HG03520 (cell line): ENCODE measurements around the gene KCNA1.

ENCODE experiments used
- ATAC-seq: cut with Tn5 transposase; IDR thresholded peaks from one replicate; pipeline ENCODE4 v1.9.1; 2021; ENCODE audit warnings: mild to moderate bottlenecking, moderate library complexity; ENCODE audit not compliant: unreplicated experiment

Gene KCNA1

DNA sequence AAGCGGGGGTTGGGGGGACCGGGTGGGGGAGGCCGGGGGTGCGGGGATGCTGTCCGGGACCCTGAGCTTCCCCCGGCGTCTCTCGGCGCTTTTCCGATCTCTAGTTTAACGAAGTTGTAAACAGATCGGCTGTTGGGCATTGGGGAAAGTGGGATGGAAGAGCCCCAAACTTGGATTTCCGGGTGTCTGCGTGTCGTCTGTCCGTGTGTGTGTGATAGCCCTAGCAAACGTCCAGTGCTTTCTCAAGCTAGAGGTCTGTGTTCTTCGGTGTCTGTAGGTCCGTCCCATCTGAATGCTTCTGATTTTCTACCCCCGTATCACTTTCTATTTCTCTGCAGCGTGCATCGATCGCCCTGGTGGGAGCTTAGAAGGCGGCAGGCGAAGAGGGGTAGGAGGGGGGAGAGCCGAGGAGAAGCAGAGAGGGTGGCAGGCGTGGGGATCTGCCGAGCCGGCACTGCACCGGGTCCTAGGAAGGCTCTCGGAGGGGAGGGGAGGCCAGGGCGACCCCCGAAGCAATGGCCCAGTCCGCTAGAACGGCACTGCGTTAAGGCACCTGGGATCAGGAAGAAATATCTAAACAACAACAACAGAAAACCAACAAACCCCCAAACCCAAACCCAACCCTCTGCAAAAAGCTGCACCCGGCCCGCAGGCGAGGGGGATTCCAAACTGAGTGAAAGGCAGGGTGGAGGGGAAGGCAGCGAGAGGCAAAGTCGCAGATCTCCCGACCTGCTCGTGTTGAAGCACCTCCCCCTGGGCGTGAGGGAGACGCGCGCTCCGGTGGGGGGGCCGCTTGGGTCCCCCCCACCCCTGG, 1.0 kb downstream of the KCNA1 start:
- no peak for ATAC-seq

DNA sequence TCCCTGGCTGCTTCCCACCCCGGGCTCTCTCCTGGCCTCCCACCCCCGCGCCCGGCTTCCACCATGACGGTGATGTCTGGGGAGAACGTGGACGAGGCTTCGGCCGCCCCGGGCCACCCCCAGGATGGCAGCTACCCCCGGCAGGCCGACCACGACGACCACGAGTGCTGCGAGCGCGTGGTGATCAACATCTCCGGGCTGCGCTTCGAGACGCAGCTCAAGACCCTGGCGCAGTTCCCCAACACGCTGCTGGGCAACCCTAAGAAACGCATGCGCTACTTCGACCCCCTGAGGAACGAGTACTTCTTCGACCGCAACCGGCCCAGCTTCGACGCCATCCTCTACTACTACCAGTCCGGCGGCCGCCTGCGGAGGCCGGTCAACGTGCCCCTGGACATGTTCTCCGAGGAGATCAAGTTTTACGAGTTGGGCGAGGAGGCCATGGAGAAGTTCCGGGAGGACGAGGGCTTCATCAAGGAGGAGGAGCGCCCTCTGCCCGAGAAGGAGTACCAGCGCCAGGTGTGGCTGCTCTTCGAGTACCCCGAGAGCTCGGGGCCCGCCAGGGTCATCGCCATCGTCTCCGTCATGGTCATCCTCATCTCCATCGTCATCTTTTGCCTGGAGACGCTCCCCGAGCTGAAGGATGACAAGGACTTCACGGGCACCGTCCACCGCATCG, 1.8 kb downstream of the KCNA1 start:
- no peak for ATAC-seq

DNA sequence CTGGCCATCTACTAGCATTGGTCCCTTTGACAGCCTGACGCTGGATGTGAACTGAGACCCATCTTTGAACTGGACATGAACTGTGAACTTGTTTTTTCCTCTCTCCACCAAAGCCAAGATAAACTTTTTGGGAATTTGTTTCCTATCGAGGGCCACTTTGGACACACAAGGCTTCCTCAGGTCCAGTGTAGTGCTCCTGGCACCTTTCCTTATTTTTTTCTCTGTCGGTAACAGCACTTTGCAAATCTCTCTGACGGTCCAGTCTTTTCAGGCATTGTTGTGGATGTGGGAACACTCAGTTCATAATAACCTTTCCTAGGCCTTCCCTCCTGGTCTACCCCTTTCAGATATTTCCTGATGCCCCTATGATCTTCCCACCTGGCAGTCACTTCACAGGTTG, 5.0 kb downstream of the KCNA1 start:
- ATAC-seq = no peak

DNA sequence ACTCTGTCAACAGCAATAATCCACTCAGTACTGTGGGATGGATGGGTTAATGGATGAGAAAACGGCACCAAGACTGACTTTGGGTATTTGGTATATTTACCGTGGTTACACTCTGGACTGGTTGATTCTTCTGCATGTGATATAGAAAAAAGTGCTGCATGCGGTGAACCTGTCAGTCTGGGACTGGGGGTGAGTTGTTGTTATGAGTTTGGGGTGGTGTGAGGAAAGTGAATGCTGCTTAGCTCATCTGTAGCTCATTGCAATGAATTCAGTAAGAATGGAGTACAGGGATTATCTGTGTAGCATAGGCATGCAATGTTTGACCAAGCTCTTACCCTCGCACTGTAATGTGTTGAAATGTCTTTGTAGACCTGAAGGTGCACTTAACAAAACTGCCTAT, 6.0 kb downstream of the KCNA1 start:
- ATAC-seq = no peak

DNA sequence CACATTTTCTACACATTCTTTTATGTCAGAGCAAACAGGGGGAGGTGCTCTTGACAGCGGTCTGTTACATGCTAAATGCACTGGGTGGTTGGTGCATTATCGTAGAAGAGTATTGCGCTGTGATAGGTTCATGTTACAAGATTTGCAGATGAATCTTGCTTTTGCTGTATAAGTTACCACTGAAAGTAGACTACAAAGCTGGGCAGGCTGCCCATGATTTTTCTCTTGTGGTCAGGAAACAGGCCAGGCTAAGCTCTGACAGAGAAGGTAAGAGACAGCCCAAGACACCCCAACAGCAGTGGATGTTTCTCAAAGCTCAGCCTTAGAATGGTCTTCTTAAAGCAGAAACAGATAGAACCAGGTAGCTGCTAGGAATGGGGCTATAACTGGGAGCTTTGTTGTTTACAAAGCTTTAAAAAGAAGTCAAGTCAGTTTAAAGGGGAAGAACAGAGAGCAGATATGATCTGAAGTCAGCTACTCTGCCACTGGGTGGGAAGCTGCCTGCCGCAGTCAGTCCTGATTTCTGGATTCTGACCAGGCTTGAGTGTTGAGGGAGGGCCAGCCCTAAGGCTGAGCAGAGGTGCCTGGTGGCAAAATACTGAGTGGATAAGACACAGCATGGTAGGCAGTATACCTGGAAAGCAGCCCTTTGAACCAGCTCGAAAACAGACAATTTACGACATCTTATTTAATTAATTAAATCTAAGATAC, 9.4 kb downstream of the KCNA1 start:
- no peak for ATAC-seq

DNA sequence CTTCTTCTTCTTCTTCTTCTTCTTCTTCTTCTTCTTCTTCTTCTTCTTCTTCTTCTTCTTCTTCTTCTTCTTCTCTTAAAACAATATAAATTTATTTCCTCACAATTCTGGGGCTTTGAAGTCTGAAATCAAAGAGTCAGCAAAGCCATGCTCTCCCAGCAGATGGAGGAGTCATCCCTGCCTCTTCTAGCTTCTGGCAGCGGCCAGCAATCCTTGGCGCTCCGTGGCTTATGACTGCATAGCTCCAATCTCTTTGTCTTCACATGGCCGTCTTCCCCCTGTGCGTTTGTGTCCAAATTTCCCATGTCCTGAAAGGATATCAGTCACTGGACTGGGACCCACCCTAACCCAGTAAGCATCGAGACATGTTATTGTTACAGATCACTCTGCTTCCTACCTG, 22.9 kb downstream of the KCNA1 start:
- no peak for ATAC-seq

DNA sequence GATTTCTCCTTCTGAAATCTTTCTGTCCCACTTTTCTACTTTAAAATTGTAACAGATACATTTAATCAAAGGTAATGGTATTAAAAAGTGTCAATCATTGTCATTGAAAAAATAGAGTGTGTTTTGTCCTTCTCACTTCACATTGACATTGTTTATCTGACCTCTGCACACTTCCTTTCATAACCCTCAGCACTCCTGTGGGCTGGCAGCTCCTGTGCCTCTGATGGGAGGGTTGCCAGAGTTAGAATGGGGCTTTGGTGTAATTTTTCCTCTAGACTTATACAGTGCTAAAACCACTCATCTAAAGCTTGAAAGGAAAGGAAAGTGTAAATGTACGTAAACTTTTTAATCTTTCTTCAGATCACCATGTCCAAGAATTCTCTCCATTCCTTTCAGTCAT, 23.7 kb downstream of the KCNA1 start:
- ATAC-seq = no peak

DNA sequence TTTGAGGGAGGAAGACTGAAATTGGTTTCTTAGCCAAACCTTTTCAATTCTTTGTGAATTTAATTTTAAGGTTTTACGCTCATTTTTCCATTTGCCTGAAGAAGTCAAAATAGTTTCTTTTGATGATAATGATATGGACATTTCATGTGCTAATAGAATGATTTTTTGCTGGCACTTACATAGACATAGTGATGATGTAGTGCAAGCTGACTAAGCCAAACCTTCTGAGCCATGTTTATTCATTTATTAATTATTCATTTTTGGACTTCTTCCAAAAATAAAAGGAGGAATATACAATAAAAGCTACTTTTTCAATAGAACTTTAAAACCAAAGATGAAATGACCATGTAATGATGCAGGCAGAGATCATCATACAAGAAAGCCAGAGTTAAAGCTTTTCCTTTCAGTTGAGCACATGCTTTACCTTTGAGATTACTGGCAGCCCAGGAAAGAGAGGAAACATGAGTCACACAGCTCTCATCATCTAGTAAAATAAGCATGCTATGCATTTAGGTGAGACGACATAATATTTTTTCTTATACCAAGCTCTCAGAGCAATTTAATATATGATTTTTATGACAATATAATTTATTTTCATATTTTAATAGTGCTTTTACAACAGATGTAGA, 24.8 kb downstream of the KCNA1 start:
- ATAC-seq = no peak

DNA sequence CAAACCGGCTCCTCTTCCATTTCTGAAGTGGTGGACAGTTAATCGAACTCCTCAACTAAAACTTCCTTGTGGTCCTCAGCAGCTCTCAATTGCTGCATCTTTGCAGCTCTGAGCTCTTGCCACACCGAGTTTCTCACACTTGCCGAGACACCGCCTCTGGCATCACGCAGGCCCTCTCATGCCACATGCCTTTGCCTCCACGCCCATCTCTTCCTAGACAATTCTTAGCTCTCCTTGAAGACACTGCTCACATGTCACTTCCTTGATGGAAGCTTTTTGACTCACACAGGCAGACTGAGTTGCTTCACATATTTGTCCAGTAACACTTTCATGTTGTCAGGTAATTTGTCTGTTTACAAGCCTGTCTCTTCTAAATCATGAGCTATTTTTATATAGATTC, 29.2 kb downstream of the KCNA1 start:
- no peak for ATAC-seq

DNA sequence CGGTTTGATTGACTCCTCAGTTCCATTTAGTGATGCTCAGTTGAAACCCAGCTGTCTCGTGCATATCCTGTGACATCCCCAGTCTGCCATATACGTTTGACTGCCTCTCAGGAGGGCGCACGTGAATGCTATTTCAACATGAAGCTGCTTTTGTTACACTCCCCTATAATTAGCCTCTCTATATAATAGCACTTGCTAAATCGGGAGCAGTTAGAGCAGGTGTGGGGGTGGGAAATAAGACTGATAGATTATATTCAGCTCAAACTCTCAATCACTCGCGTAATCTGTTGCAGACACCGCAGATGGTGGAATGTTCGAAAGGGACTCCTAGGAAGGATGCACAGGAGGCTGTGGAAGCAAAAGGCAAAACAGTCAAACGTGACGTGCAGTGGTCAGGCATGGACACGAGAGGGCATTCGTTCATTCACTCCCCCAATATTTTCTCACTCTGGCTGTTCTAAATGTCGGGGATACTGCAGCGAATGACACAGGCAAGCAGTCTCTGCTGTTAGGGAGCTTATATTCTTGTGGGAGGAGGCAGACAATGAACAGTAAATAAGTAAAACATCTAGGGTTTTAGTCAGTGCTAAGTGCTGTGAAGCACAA, 29.8 kb downstream of the KCNA1 start:
- ATAC-seq = no peak

DNA sequence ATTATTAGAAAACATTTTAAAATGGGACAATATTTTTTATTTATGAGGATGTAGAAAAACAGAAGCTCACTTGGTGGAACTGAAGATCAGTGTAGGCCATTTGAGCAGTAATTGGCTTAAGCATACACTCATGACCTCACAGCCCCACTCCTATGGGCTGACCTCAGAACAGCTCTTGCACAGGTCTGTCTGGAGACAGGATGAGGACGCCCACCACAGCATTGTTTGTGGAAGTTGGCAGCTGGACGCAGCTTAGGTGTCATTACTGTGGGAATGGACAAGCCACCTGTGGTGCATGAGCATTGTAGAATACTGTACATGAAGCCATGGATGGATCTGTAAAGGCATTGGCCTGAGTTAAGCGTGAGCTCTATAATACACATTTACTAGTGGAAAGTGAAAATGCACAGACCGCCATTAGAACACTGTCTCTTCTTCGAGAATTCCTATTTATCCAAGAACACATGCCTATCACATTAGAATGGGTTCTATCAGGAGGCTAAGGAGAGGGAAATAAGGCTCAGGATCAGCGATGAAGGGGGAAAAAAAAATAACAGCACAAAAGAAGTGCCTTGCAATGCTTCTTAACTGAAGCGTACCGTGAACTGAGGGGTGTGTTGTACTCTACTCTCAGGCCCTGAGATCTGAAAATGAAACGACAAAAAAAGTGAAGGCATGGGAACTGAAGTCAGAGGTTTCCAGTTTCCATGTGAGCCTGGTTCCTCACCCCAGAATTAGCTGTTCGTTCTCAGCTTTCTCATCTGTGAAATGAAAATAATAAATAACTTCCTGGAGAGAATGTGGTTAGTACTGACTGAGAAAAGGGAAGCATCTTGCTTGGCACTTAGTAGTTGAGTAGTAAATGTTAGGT, 33.6 kb downstream of the KCNA1 start:
- peak; percentile 79 for ATAC-seq

DNA sequence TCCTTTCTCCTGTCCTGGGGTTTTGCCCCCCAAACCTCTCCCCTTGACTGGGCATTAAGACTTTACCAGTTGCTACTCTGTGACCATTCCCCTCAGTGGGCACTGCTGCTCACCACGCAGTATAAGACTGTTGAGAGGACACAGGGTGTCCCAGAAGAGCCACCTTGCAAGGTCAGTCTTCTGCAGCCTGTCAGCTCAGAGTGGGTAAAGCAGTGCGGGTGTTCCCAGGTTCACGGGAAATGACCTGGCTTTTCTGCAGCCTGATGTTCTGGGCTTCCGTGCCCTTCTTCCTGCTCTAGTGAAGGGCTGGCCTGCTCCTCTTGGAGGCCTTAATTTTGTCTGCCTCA, 34.2 kb downstream of the KCNA1 start:
- no peak for ATAC-seq

DNA sequence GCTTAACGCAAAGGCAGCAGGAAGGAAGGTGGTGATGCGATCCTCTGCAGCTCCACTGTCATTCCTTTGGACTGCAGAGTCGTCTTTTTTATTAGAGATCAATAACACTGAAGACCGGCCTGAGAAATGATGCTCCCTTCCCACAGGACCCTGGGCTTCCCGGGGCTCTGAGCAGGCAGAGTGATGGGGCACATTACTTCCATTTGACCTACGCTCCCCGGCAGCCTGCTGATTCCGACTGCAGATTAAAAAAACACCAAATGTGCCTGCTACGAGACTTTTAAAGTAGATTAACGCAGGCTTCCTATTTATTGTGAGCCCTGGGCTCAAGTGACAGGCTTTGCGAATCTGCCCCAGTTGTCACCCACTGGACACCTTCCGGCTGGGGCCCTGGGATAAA, 37.5 kb downstream of the KCNA1 start:
- ATAC-seq = no peak

DNA sequence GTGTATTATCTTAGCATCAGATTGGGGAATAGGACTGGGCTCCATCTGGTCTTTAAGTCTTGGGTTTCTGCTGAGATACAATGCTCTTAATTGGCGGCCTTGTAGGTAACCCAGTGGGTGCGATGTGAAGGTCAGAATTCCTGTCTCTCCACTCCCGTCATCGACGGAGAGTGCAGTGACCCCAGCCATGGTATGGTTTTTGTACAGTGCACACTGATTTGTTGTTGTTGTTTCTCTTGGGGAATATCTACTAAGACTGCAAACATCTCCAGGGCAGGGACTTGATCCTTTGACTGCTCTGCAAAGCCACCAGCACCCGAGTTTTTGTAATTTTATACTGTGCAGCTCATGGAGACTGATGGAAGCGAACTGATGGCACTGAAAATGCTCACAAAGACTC, 41.4 kb downstream of the KCNA1 start:
- no peak for ATAC-seq

DNA sequence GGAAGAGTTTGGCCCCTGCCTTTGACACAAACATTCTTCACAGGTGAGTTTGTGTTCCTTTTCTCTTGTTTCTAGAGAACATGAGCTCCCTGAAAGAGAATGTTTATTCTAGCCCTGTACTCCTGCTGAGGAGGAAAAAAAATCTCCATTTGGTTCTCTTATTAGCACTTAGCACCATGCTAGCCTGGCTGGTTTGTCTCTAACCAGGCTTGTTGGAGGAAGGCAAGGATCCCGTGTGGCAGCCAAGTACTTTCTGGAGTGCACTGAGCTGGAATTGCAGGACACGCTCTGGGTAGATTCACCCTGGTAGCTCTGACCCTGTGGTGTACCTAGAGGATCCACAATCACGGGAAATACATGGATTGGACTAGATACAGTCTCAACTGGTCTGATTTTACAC, 41.9 kb downstream of the KCNA1 start:
- ATAC-seq = no peak

DNA sequence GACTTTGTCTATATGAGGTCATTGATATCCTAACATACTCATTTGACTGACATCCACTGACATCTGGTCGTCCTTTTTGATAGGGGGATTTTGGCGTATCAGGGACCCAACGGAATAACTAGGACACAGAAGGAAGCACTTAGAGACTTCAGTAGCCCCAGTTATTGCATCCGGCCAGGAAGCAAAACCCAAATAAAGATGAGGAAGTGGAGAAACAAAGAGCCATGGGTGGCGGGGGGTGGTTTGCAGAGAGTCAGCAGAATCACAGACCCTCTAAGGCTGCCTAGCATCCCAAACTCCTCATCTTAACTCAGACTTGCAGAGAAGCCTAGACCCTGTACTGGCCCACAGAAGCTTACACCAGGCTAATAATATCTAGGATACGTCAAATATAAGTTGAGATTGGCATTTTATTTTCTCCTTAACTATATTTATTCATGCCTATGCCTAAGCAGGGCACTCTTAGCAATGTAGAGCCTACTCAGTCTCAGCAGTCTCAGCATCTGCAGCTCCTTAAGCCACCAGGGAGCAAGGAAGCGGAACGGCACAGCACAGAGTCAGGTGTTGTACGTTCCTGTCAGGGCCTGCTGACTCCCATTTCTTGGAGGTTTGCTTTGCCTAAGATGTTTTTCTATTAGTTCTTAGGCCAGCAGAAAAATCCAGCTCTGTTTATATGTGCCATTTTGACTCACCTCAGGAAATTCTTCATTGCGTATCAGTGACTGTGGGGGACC, 45.1 kb downstream of the KCNA1 start:
- no peak for ATAC-seq

DNA sequence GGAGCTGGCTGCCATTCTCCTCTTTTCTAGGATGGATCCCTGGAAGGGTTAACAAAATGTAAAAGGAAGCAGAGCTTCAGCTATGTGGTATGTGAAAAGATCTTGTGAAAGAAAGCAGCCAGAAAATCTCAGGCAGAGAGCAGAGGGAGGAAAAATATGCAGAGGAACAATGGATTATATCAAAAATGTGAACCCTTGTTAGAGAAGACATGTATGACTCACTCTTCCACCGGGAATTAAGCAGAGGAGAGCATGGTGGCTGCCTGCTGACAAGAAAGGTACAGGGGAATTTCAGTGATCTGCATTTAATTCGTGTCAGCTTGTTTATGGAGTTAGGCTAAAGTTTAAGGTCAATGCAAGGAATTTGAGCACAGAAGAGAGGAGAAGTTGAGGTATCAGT, 46.3 kb downstream of the KCNA1 start:
- no peak for ATAC-seq

DNA sequence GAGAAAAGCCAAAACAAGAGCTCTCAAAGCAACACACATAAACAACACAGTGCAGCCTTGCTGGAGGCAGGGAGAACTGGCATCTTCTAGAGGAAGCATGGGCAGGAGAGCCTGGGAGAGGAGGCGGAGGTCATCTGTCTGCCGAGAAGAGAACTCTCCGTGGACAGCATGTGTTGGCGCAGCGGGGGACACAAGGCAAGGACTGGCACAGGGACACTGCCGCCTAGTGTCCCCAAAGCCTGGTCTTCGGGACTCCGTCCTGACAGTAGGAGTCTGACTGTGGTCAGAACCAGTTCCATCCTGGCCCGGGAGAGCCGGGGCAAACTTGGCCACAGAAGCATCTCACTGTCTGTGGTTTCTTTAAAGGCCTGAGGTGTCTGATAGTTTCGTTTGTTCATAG, 47.3 kb downstream of the KCNA1 start:
- no peak for ATAC-seq

DNA sequence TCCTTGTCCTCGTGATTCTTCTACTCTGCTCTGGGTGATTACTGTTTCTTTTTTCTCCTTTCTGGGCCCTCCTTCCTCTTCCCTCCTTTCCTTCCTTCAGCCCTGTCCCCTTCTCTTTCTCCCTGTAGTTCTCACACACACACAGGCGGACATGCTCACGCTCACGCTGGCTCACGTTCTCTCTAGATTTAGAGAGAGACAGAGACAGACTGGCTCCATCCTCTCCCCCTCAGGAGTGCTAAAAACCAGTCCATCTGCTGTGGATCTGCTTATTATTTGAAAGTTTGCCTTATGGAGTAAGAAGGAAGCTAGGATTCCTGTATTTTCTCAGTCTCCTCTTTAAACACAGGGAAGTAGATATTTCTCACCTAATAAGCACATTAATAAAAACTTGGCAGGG, 48.1 kb downstream of the KCNA1 start:
- ATAC-seq = no peak
